Fibroblast of lung (primary cell): ENCODE results near the gene ANKRD10. TPM values are rescaled to one million over a fixed set of nuclear protein-coding genes. Genes with fewer than 3 reads are reported as not detected.

Experiments
- DNase-seq, 2 donors: peaks; one replicate each; pipeline versions ENCODE4 v3.0.0 to v3.0.0-alpha.2; 2010; ENCODE audit warnings: low read depth in 2 of 2
- H2AFZ ChIP-seq: 2 replicates; pipeline ENCODE4 v1.5.1; 2012; ENCODE audit warnings: low read length, control low read depth, inconsistent platforms
- H3K27ac ChIP-seq: 2 replicates; pipeline ENCODE4 v1.5.1; 2011; ENCODE audit warnings: low read length, control low read depth; ENCODE audit not compliant: insufficient read depth
- H3K27me3 ChIP-seq: 2 replicates; pipeline ENCODE4 v1.5.1; 2011; ENCODE audit warnings: mild to moderate bottlenecking, low read length; ENCODE audit not compliant: control insufficient read depth, insufficient read depth
- H3K36me3 ChIP-seq: 2 replicates; pipeline ENCODE4 v1.5.1; 2011; ENCODE audit warnings: low read length; ENCODE audit not compliant: control insufficient read depth, insufficient read depth
- H3K4me1 ChIP-seq: 2 replicates; pipeline ENCODE4 v1.5.1; 2011; ENCODE audit warnings: low read length; ENCODE audit not compliant: control insufficient read depth, insufficient read depth; ENCODE audit errors: extremely low read depth
- H3K4me2 ChIP-seq: 2 replicates; pipeline ENCODE4 v1.5.1; 2011; ENCODE audit warnings: low read length, control low read depth; ENCODE audit not compliant: insufficient read depth; ENCODE audit errors: extremely low read depth
- H3K4me3 ChIP-seq, 4 experiments: fragments of 200-600 bp in 1 of 4; sonication (generic) in 1 of 4; replicated peaks in 1 of 4; 2 replicates each; pipeline ENCODE4 v1.5.1; 2011 to 2016; ENCODE audit warnings: low read length in 4 of 4, low read depth in 3 of 4, mild to moderate bottlenecking in 3 of 4, control low read depth in 2 of 4, inconsistent platforms in 1 of 4, mixed read lengths in 1 of 4; ENCODE audit not compliant: insufficient read depth in 1 of 4; ENCODE audit errors: control extremely low read depth in 1 of 4
- H3K79me2 ChIP-seq: 2 replicates; pipeline ENCODE4 v1.5.1; 2012; ENCODE audit warnings: mild to moderate bottlenecking, low read length, inconsistent platforms; ENCODE audit not compliant: control insufficient read depth, insufficient read depth
- H3K9ac ChIP-seq: 2 replicates; pipeline ENCODE4 v1.5.1; 2011; ENCODE audit warnings: mild to moderate bottlenecking, low read length, control low read depth; ENCODE audit not compliant: insufficient read depth
- H3K9me3 ChIP-seq: 2 replicates; pipeline ENCODE4 v1.5.1; 2012; ENCODE audit warnings: low read depth, low read length; ENCODE audit not compliant: control insufficient read depth, insufficient read depth
- H4K20me1 ChIP-seq: 2 replicates; pipeline ENCODE4 v1.5.1; 2011; ENCODE audit warnings: low read length; ENCODE audit not compliant: control insufficient read depth, insufficient read depth; ENCODE audit errors: extremely low read depth
- EZH2 ChIP-seq: IDR thresholded peaks from 2 replicates; pipeline ENCODE4 v1.5.1; 2012; ENCODE audit warnings: low read length, control low read depth, mild to moderate bottlenecking; ENCODE audit errors: missing control alignments
- polyA plus RNA-seq, 2 donors: library from polyadenylated mRNA; depleted of rRNA in 1 of 2; stranded (reverse) in 1 of 2; unstranded in 1 of 2; fragments of >200 nt; gene quantifications; 2 replicates each; pipeline ENCODE4 v1.2.1, GENCODE V29; 2011 to 2012; ENCODE audit warnings: missing spikeins in 1 of 2
- total RNA-seq: library from RNA; depleted of rRNA; stranded (reverse); fragments of >200 nt; gene quantifications from 2 replicates; pipeline ENCODE4 v1.2.1, GENCODE V29; 2014
- TF ChIP-seq, protein P1 (sequence below), 2 donors: IDR thresholded peaks in 1 of 2; conservative IDR thresholded peaks in 1 of 2; 1 replicate in 1 of 2; 2 replicates in 1 of 2; pipeline ENCODE4 v1.5.1; 2011 to 2012; ENCODE audit warnings: low read length in 2 of 2, control low read depth in 1 of 2, inconsistent platforms in 1 of 2, low read depth in 1 of 2, mild to moderate bottlenecking in 1 of 2

ANKRD10 gene
- total and polyA plus RNA-seq, 2 donors (not counting 1 experiment from before 2014, with no cell fraction given) = 29.5 to 130 TPM

DNA sequence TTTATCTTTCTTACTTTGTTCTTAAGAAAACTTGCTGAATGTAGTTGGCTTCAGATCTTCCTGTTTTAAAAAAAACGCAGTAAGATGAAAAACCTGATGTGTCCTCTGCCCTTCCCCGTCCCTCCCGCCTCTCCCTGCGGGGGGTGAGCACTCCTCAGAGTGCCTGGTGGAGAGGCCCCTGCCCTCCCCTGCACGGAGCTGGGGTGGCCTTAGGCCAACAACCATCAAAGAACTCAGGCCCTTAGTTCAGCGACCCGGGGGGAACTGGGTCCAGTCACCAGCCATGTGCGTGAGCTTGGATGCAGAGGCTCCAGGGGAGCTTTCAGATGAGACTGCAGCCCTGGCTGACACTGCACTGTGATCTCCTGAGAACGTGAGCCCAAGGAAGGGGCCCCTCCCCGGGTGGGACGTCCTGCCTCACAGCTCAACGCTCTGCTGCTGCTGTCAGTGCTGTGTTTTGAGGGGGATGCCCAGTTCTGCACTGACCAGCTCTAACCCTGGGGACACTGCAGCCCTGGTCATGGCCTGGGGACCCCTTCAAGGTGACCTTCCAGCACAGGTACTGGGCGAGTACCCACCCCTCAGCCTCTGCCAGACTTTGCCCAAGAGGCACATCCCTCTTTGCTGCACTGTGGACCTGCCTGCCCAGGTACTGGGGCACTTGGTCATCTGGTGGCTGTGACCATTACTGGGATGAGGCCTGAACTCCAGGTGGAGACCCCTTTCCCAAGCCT is 42.7 kb downstream of the ANKRD10 start:
- H3K27me3 ChIP-seq = no peaks in the 10 kb centered on the region
- no peak overlapping the region for H3K27ac ChIP-seq
- H3K79me2 ChIP-seq = no peaks in the 10 kb centered on the region
- no peak overlapping the region for H2AFZ ChIP-seq
- no peaks in the 10 kb centered on the region for H3K9me3 ChIP-seq
- H3K4me2 ChIP-seq = no peak overlapping the region
- peaks cover 19% of the 10 kb centered on the region for H3K4me1 ChIP-seq
- no peaks in the 10 kb centered on the region for H4K20me1 ChIP-seq
- H3K36me3 ChIP-seq = no peaks in the 10 kb centered on the region
- H3K4me3 ChIP-seq = no peak overlapping the region
- peak overlapping the region; percentile 5 for H3K9ac ChIP-seq
- TF ChIP-seq, protein P1, sequence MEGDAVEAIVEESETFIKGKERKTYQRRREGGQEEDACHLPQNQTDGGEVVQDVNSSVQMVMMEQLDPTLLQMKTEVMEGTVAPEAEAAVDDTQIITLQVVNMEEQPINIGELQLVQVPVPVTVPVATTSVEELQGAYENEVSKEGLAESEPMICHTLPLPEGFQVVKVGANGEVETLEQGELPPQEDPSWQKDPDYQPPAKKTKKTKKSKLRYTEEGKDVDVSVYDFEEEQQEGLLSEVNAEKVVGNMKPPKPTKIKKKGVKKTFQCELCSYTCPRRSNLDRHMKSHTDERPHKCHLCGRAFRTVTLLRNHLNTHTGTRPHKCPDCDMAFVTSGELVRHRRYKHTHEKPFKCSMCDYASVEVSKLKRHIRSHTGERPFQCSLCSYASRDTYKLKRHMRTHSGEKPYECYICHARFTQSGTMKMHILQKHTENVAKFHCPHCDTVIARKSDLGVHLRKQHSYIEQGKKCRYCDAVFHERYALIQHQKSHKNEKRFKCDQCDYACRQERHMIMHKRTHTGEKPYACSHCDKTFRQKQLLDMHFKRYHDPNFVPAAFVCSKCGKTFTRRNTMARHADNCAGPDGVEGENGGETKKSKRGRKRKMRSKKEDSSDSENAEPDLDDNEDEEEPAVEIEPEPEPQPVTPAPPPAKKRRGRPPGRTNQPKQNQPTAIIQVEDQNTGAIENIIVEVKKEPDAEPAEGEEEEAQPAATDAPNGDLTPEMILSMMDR (conservative IDR thresholded peaks at IDR 0.05 in 1 of 2, IDR thresholded peaks at IDR 0.05 in 1 of 2; ENCODE audit: low read depth in 1 of 2, low read length in 2 of 2) = no peak
- TF ChIP-seq EZH2 = no peak
- DNase-seq = no peak

DNA sequence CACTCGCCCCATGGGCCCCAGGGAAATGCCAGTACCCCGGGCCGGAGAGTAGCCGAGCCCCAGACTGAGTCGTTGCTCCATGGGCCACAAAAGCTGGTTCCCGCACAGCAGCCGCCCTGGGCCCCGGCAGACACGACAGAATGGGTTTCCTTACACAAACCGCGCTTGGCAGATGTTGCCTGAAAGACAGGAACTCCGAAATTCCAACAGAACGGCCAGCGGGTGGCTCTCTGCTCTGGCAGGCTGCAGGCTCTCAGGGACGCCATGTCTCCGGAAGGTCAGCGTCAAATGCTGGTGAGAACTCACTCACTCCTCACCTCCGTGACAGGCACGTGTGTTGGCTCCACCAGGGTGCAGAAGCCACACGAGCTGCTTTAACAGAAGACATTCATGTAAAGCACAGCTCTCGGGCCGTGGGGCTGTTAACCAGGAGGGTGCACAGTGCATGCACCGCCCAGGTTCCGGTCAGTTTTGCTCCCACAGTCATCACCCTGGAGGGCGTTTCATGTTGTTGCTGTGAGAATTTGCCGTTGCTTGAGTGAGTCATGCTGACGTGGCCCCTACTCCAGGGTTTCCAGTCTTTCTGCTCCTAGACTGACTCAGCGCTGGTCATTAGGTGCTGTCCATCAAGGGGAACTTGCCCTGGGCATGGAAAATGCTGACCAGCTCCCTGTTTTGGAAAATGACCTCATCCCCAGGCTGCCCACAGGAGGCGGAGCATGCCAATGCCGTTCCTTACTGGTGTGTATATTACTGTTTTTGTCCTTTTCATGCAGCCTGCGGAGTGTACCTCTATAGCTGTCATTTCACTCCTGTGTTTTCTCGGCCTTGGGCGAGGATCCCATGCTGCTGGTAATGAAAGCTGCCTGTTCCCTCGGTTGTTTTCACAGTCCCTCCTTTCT is 44.8 kb downstream of the ANKRD10 start:
- H3K79me2 ChIP-seq = no peaks in the 10 kb centered on the region
- TF ChIP-seq, protein P1 (conservative IDR thresholded peaks at IDR 0.05 in 1 of 2, IDR thresholded peaks at IDR 0.05 in 1 of 2; ENCODE audit: low read depth in 1 of 2, low read length in 2 of 2) = peak in 1 of 2 donors; percentile 13
- TF ChIP-seq EZH2 = no peak
- H3K27me3 ChIP-seq = no peaks in the 10 kb centered on the region
- no peaks in the 10 kb centered on the region for H3K9me3 ChIP-seq
- peak overlapping the region; percentile 98 for H3K27ac ChIP-seq
- no peaks in the 10 kb centered on the region for H4K20me1 ChIP-seq
- H2AFZ ChIP-seq = peak overlapping the region; percentile 92
- peak overlapping the region; percentile 48 to 57 (median 56) for H3K4me3 ChIP-seq
- H3K4me2 ChIP-seq = peak overlapping the region; percentile 95
- H3K36me3 ChIP-seq = no peaks in the 10 kb centered on the region
- H3K9ac ChIP-seq = peak overlapping the region; percentile 73
- peaks cover 18% of the 10 kb centered on the region for H3K4me1 ChIP-seq
- DNase-seq = peak; percentile 100

DNA sequence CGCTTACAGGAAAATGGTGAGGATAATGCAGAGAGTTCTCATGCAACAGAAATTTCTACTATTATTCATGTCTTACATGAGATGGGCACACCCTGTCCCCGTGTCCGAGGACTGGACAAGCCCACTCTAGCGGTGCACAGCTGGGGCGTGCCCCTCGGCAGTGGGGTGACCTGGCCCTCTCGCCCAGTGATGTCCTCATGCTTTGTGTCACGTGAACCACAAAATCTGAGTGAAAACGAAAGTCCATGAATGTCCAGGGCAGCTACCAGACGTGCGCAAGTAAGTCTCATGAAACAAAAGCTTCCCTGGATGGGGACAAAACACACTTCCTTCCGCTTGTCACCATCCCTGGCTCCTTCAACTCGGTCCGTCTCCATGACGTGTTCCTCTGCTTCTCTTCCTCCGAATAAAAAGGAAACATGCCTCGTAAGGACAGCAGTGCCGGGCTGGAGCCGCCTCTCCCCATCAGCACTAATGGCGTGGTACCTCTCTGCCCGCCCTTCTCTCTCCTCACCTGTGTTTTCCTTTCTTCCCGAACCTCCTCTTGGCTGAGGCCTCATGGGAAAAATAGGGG is 45.6 kb downstream of the ANKRD10 start:
- Histone ChIP-seq H3K4me3 (peak overlapping the region; percentile 38 to 57 (median 52)), H3K9me3 (no peaks in the 10 kb centered on the region), H3K27ac (peak overlapping the region; percentile 98), H3K27me3 (no peaks in the 10 kb centered on the region), H3K4me1 (peaks cover 16% of the 10 kb centered on the region), H3K36me3 (no peaks in the 10 kb centered on the region), H2AFZ (peak overlapping the region; percentile 92), H3K9ac (peak overlapping the region; percentile 73), H3K79me2 (no peaks in the 10 kb centered on the region), H4K20me1 (no peaks in the 10 kb centered on the region), H3K4me2 (peak overlapping the region; percentile 95)
- DNase-seq = peak in 1 of 2 donors; percentile 20
- TF ChIP-seq, protein P1 (conservative IDR thresholded peaks at IDR 0.05 in 1 of 2, IDR thresholded peaks at IDR 0.05 in 1 of 2; ENCODE audit: low read depth in 1 of 2, low read length in 2 of 2) = no peak
- no peak for TF ChIP-seq EZH2
